NCI-H1105 treated with DMSO at 0.1 percent for 48 hours (cell line): ENCODE results near the gene OAF.

Experiments
- DNase-seq: peaks from one replicate; lab custom pipeline; 2025; lab: John Stamatoyannopoulos, UW

OAF gene

GRCh38 chr11:120205596-120206161, 5.2 kb upstream of the OAF start:
- DNase-seq = no peak

GRCh38 chr11:120207512-120207911, 3.3 kb upstream of the OAF start:
- no peak for DNase-seq

- no peak for DNase-seq
Observed at GRCh38 chr11:120208001-120208441, 2.8 kb upstream of the OAF start.

GRCh38 chr11:120208777-120209176, 2.1 kb upstream of the OAF start:
- no peak for DNase-seq

GRCh38 chr11:120209746-120210625, 846 bp upstream of the OAF start:
- DNase-seq = no peak

GRCh38 chr11:120211522-120212258, 858 bp downstream of the OAF start:
- no peak for DNase-seq

- DNase-seq = no peak
Observed at GRCh38 chr11:120212259-120212878, 1.5 kb downstream of the OAF start.

- DNase-seq = no peak
Observed at GRCh38 chr11:120212926-120213325, 2.1 kb downstream of the OAF start.

GRCh38 chr11:120214581-120214980, 3.7 kb downstream of the OAF start:
- no peak for DNase-seq

- no peak for DNase-seq
Observed at GRCh38 chr11:120215634-120216033, 4.8 kb downstream of the OAF start.

GRCh38 chr11:120216426-120217102, 5.7 kb downstream of the OAF start:
- no peak for DNase-seq

- DNase-seq = no peak
Observed at GRCh38 chr11:120217526-120217925, 6.7 kb downstream of the OAF start.

GRCh38 chr11:120217941-120218694, 7.3 kb downstream of the OAF start:
- DNase-seq = no peak

GRCh38 chr11:120218695-120219033, 7.8 kb downstream of the OAF start:
- DNase-seq = no peak

GRCh38 chr11:120219232-120219937, 8.6 kb downstream of the OAF start:
- DNase-seq = no peak

- DNase-seq = no peak
Observed at GRCh38 chr11:120219938-120220746, 9.3 kb downstream of the OAF start.

GRCh38 chr11:120220747-120221037, 9.9 kb downstream of the OAF start:
- no peak for DNase-seq

GRCh38 chr11:120221115-120221752, 10.4 kb downstream of the OAF start:
- DNase-seq = no peak

- DNase-seq = no peak
Observed at GRCh38 chr11:120222916-120223315, 12.1 kb downstream of the OAF start.
